Hepatocyte (in vitro differentiated cells): ENCODE data around the gene ARHGEF1.

Experiments used
- EZH2 ChIP-seq: fragments of 200-600 bp; sonication (generic); IDR thresholded peaks from 2 replicates; pipeline ENCODE4 v1.6.1; 2016; ENCODE audit warnings: antibody characterized with exemption, mild to moderate bottlenecking, borderline replicate concordance
- TF ChIP-seq, protein P1 (sequence below): fragments of 200-600 bp; sonication (generic); IDR thresholded peaks from 2 replicates; pipeline ENCODE4 v1.5.1; 2016; ENCODE audit warnings: antibody characterized with exemption, mild to moderate bottlenecking; ENCODE audit not compliant: poor library complexity

DNA sequence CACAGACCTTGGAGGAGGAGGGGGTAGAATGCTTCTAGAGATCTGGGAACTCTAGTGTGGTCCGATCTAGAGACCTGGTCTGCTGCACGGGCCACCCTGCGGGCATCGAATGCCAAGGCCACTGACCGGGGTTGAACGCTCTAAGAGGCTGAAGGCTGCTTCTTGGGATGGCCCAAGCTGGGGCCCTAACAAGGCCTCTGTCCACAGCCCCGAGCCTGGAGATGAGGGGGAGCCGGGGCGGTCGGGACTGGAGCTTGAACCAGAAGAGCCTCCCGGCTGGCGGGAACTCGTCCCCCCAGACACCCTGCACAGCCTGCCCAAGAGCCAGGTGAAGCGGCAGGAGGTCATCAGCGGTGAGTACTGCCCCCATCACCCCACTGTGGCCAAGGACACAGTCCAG is 15.3 kb downstream of the ARHGEF1 start:
- no peak for TF ChIP-seq EZH2
- TF ChIP-seq, protein P1, sequence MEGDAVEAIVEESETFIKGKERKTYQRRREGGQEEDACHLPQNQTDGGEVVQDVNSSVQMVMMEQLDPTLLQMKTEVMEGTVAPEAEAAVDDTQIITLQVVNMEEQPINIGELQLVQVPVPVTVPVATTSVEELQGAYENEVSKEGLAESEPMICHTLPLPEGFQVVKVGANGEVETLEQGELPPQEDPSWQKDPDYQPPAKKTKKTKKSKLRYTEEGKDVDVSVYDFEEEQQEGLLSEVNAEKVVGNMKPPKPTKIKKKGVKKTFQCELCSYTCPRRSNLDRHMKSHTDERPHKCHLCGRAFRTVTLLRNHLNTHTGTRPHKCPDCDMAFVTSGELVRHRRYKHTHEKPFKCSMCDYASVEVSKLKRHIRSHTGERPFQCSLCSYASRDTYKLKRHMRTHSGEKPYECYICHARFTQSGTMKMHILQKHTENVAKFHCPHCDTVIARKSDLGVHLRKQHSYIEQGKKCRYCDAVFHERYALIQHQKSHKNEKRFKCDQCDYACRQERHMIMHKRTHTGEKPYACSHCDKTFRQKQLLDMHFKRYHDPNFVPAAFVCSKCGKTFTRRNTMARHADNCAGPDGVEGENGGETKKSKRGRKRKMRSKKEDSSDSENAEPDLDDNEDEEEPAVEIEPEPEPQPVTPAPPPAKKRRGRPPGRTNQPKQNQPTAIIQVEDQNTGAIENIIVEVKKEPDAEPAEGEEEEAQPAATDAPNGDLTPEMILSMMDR: no peak
